ENCODE results near the gene GIMAP7.
"Not testable (repeated sequence)": the region's sequence is repeated elsewhere in the genome, so short reads cannot be mapped to it uniquely, and the experiment has no call there.

GIMAP7 gene

DNA sequence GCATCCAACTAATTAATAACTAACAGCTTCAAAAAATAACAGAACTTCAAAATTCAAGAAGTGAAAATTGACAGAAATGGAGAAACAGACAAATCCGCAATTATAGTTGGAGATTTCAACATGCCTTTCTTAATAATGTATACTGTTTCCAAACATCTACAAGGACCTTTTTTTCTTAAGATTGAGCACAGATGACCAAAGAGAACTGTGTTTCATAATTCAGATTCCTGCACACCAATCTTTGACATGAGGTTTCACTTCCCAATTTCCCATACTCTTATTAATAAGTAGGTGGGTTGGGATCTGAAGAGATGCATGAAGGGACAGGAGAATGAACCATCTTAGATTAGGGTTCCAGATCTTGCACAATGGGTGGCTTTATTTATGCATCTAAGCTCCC lies 24.9 kb upstream of the GIMAP7 start:
- no peak overlapping the region for H3K27ac ChIP-seq
- TF ChIP-seq ZFX (IDR thresholded peaks at IDR 0.05), result no peak
- TF ChIP-seq, protein P1, sequence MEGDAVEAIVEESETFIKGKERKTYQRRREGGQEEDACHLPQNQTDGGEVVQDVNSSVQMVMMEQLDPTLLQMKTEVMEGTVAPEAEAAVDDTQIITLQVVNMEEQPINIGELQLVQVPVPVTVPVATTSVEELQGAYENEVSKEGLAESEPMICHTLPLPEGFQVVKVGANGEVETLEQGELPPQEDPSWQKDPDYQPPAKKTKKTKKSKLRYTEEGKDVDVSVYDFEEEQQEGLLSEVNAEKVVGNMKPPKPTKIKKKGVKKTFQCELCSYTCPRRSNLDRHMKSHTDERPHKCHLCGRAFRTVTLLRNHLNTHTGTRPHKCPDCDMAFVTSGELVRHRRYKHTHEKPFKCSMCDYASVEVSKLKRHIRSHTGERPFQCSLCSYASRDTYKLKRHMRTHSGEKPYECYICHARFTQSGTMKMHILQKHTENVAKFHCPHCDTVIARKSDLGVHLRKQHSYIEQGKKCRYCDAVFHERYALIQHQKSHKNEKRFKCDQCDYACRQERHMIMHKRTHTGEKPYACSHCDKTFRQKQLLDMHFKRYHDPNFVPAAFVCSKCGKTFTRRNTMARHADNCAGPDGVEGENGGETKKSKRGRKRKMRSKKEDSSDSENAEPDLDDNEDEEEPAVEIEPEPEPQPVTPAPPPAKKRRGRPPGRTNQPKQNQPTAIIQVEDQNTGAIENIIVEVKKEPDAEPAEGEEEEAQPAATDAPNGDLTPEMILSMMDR (conservative IDR thresholded peaks at IDR 0.05), result no peak

DNA sequence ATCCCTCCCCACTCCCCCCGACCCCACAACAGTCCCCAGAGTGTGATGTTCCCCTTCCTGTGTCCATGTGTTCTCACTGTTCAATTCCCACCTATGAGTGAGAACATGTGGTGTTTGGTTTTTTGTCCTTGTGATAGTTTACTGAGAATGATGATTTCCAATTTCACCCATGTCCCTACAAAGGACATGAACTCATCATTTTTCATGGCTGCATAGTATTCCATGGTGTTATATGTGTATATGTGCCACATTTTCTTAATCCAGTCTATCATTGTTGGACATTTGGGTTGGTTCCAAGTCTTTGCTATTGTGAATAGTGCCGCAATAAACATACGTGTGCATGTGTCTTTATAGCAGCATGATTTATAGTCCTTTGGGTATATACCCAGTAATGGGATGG lies 21.2 kb upstream of the GIMAP7 start:
- not testable (repeated sequence) for H3K27ac ChIP-seq

DNA sequence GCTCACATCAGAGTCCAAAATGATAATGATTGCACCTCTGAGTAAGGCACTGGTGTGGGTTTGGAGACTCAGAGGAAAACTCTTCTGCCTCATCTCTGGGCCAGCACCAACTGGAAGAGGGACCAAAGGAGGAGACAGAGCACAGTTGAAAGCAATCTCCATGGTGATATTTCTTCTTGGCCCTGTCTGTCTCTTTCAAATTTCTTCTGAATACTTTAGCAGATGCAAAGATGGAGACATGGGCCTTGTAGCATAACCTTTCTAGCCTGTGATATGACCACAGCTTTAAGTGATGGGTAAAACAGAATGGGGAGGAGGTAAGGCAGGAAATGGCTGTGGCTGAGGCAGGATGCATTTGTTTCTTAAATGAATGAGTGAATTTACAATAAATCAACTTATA lies 12.2 kb upstream of the GIMAP7 start:
- TF ChIP-seq, protein P1 (conservative IDR thresholded peaks at IDR 0.05), result no peak
- no peak for TF ChIP-seq ZFX (IDR thresholded peaks at IDR 0.05)
- no peak overlapping the region for H3K27ac ChIP-seq

DNA sequence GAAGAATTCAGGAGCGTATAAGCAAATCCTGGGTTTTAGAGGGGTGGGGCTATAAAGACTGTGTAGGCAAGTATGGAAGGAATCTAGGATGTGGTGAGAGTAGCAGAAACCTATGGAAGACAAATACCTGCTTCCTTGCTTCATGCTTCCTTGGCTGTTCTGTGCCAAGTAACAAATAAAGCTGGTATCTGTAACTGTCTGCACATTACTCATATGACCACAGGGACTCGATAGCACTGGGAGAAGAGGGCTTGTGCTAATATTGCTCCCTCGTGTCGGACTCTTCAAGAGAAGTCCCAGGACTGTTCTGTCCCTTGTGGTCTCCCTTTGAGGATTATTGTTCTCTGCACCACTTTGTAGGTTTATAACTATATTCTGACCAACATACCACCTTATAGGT lies 11.5 kb upstream of the GIMAP7 start:
- no peak overlapping the region for H3K27ac ChIP-seq
- TF ChIP-seq, protein P1 (conservative IDR thresholded peaks at IDR 0.05), result no peak
- no peak for TF ChIP-seq ZFX (IDR thresholded peaks at IDR 0.05)

DNA sequence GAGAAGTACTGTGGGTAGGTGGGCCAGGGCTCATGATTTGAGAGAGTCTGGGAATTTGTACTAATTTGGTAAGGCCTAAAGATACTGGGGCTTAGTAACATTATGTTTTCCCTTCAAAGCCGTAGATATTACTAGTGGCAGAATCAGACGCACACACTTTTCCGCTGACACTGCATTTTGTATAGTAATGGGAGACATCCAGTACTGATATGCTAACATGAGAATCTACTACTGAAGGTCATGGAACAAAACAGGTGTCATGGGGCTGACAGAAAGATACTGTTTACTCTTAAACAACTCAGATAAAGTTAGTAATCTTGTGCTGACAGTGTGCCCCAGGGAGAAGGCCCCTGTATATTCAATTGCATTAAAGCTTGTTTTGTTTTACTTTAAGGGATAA lies 11.1 kb upstream of the GIMAP7 start:
- TF ChIP-seq ZFX (IDR thresholded peaks at IDR 0.05), result no peak
- TF ChIP-seq, protein P1 (conservative IDR thresholded peaks at IDR 0.05), result no peak
- H3K27ac ChIP-seq, result no peak overlapping the region

DNA sequence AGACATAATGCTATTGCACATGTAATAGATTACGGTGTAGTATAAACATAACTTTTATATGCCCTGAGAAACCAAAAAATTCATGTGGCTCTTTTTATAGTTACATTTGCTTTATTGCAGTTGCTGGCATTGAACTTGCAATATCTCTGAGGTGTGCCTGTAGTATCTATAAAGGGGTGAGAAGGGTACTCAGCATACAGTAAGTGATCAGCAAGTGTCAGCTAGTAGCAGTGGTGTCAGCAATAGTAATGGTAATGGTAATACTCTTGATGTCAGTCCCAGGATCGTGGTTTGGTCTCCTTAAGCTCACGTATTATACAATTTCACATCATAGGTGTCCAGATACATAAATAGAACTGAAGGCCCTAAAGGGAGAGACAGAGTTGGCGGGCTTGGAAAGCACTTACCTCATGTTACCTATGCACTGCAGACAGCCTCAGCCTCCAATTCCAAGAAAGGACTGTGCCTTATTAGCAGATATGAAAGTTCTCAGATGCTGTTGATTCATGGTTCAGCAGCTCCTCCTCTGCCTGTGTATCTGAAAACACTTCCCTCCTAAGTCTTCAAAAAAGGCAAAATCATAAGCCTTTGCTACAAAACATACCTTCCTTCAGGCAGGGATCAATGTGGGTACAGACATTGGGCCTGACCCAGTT lies 6.6 kb upstream of the GIMAP7 start:
- TF ChIP-seq ZFX (IDR thresholded peaks at IDR 0.05), result no peak
- TF ChIP-seq, protein P1 (conservative IDR thresholded peaks at IDR 0.05), result no peak
- H3K27ac ChIP-seq, result no peak overlapping the region

DNA sequence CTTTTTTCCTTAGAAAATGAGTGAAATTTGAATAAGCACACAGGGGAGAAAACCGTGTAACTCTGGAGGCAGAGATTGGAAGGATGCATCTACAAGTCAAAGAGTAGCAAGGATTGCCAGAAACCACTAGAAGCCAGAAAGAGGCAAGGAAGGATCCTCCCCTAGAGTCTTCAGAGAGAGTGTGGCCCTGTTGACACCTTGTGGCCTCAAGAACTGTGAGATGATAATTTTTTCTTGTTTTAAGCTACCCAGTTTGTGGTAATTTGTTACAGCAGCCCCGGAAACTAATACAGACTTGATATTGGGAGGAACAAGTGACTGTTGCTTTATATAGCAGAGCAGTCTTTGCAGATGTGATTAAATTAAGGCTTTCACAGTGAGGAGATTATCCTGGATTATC lies 3.6 kb upstream of the GIMAP7 start:
- TF ChIP-seq, protein P1 (conservative IDR thresholded peaks at IDR 0.05), result no peak
- TF ChIP-seq ZFX (IDR thresholded peaks at IDR 0.05), result no peak
- H3K27ac ChIP-seq, result no peak overlapping the region

DNA sequence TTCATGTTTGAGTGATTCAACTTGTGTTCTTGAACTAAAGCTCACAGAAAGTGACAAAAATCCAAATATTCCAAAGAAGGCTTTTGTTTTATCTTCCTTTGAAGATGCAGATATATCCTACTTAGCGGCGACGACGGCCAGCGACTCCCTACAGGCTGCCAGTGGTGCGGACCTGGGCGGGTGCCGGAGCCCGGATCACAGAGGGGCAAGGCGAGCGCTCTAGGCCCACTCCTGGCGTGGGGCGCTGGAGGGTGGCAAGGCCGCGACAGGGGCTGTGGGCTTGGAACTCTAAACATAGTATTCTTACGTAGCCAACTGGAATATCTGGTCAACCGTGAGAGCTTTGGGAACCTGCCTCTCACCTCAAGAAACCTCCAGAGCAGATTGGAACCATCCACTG lies 914 bp upstream of the GIMAP7 start:
- no peak overlapping the region for H3K27ac ChIP-seq
- TF ChIP-seq, protein P1 (conservative IDR thresholded peaks at IDR 0.05), result no peak
- TF ChIP-seq ZFX (IDR thresholded peaks at IDR 0.05), result no peak

All from C4-2B (cell line).